GOT3 (cell line): ENCODE data around the gene DNAJC10.
A peak's percentile ranks its signal among the peaks of the same experiment; 100 is the strongest.
"Not testable (repeated sequence)": the region's sequence is repeated elsewhere in the genome, so short reads cannot be mapped to it uniquely, and the experiment has no call there.

Source experiments
- DNase-seq: peaks from one replicate; lab custom pipeline; 2025; ENCODE audit warnings: mixed read lengths; lab: John Stamatoyannopoulos, UW

DNAJC10 gene

GRCh38 chr2:182715892-182716649 lies at the start of gene DNAJC10:
Gene DNAJC10, plus strand, starts transcription at chr2:182716257. Its CDS starts 1,830 bp downstream, at chr2:182718087.
- DNase-seq: peak; percentile 81

DNA sequence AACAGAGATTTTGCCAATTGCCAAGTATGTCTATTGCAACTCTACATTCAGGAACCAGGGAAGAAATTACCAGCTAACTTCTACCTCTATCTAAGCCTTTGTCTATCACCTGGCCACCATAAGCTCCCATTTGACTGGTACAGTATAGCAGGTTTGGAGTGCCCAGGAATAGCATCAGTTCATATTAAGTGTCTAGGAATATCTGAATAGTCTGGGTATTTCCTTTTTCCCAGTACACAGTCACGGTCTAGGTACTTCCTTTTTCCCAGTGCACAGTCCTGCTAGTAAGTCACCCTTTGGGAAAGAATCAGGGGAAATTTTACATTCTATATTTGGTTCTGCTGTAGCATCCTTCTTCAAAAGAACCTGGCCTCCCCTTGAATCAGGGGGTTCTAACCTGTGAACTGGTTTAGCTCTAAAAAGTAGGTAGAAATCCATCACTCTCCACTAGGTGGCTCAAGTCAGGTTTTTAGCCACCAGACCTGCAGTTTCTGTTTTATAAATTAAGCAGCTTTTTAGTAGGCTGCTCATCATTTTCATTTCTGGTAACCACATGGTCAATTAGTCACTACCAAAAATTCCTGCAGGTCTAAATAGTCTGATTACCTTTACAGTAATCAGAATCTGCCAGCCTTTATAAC lies 49.3 kb upstream of the DNAJC10 start:
- no peak for DNase-seq

DNA sequence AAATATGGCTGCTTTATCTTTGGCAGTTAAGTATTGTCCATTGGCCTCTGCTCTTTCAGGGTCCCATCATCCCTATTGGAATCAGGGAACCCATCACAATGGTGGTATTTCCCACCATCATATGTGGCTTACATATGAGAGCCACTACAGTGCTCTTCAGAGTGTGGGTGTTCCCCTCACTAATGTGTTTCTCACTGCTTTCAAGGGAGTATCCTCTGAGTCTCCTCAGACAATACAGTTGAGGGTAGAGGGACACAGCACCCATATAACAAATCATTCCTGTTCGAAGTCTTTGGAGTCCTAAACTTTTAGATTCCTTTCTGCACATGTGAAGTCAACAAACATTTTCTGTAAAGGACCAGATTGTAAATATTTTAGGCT lies 48.8 kb upstream of the DNAJC10 start:
- DNase-seq: no peak

DNA sequence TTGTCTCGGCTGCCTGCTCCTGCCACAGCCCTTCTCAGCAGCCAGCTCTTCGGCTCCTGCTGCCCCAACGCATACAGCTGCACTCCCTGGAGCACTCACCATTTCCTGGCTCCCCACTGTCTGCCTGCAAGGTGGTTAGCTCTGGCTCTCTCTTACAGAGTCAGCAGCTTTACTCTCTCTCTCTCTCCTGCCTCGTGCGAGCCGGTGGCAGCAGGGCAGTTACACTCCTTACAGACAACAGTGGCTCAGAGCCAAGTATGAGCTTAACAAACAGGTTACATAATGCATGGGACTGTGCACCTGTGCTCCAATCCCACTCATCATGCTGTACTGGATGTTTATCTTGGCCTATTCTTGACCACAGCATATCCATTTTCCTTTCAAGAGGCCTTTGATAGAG lies 47.4 kb upstream of the DNAJC10 start:
- no peak for DNase-seq

GRCh38 chr2:182672466-182673165 lies 43.4 kb upstream of the DNAJC10 start:
- DNase-seq: no peak

DNA sequence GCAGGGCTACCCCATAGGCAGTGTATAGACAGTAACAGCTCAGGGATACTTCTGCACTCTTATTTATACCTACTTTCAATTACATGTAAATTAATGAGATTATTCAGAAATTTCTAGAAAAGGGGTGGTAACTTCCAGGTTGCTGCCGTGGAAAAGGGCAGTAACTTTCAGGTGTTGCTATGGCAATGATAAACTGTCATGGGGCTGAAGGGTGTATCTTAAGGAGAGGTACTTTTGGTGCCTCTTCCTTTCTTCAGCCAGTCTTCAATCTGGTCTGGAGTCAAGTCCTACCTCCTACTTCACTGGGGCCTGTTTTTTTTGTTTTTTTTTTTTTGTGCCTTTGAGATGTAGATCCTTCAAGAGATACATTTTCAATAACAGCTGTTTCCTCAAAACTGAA lies 35.2 kb upstream of the DNAJC10 start:
- no peak for DNase-seq

- no peak for DNase-seq
Observed at GRCh38 chr2:182682210-182682609, 33.8 kb upstream of the DNAJC10 start.

DNA sequence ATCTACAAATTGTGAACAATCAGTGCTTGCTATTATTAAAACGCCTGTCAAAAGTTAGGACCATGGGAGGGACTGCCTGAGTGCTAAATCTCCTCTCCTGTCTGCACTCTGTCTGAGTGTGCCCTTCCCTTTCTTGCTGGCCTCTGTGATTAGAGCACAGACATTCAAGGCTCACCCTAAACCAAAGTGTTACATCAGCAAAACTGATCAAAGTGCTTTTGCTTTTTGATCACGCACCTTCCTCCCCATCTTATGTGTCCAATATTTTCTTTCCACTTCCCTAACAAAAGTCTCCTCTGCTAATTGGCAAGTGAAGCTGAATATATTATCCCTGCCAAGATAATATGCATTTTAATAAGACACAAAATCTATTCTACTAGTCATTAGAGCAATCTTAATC lies 30.5 kb upstream of the DNAJC10 start:
- no peak for DNase-seq

DNA sequence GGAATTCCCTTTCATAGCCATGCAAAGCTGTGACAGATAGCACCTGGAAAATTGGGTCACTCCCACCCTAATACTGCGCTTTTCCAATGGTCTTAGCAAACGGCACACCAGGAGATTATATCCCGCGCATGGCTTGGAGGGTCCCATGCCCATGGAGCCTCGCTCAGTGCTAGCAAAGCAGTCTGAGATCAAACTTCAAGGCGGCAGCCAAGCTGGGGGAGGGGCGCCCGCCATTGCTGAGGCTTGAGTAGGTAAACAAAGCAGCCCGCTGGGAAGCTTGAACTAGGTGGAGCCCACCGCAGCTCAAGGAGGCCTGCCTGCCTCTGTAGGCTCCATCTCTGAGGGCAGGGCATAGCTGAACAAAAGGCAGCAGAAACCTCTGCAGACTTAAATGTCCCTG lies 29.3 kb upstream of the DNAJC10 start:
- not testable (repeated sequence) for DNase-seq

- no peak for DNase-seq
Observed at GRCh38 chr2:182694189-182694588, 21.9 kb upstream of the DNAJC10 start.

DNA sequence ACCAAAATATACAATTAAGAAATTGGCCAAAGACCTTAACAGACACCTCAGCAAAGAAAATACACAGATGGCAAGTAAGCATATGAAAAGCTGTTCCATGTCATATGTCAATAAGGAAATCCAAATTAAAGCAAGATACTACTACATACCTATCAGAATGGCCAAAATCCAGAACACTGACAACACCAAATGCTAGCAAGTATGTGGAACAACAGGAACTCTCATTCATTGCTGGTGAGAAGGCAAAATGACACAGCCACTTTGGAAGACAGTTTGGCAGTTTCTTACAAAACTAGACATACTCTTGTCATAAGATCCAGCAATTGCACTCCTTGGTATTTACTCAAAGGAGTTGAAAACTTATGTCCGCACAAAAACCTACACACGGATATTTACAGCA lies 20.3 kb upstream of the DNAJC10 start:
- no peak for DNase-seq

DNA sequence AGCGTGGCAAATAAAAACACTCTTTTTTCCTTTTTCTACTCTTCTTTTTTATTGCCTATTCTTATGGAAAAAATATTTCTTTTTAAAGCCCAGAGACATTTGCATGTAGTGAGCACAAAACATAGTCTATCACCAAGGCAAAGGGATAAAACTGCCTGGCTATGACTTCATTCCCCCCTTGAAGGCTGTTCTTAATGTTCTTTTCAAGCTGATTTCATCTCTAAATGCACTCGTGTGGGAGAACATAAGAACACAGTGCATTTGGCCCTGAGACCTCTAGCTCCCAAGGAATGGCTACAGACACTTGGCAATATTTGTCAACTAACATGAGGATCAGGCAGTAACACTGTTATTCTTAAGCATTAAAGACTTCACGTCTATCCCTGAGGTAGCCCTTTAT lies 17.4 kb upstream of the DNAJC10 start:
- no peak for DNase-seq

DNA sequence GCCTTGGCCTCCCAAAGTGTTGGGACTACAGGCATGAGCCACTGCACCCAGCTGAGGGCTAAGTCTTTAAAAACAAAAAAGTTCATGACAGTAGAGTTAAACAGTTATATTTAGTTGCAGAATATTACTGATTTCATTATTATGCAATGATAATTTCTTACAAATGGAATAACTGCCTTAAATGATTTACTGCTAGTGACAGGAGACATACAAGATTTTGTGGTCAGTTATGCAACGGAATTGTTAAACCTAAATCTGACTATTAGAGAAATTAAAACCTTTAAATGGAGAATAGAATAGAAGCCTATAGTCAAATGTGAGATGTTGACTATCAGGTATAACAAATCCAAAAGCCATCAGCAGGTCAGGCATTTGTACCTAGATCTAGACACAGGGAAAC lies 10.3 kb upstream of the DNAJC10 start:
- DNase-seq: no peak

- DNase-seq: no peak
Observed at GRCh38 chr2:182706751-182707150, 9.3 kb upstream of the DNAJC10 start.

GRCh38 chr2:182713601-182714000 lies 2.5 kb upstream of the DNAJC10 start:
- DNase-seq: no peak

DNA sequence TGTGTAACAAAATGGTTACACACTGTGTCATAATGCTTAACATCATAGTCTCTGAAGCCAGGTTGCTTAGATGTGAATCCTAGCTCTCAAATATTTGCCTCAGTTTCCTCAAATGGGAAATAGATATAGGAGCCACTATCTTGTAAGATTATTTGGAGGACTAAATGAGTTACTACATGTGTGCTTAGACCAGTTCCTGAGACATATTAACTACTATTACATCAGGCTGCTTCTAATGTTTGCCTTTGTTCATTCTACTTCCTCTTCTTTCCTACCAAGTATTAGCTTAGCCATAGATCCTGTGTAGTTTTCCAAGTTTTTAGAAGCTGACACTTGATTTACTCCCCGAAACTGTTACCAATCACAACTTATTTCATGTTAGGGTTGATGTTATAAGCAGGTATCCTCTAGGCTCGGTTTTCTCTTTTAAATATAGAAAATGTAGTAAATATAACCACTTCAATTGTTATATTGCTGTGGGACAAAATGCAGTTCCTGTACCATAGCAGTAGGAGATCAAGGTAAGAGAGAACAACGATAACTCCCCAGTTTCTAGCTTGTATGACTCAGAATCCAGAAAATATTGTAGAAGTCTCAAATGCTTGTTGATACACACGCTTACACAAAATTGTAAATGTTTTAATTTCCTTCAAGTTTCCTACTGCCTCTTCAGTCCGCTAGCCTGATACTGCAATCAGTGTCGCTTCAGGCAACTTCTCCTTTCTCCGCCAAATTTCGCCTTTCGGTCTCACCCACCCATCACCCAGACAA lies 751 bp upstream of the DNAJC10 start:
- no peak for DNase-seq

DNA sequence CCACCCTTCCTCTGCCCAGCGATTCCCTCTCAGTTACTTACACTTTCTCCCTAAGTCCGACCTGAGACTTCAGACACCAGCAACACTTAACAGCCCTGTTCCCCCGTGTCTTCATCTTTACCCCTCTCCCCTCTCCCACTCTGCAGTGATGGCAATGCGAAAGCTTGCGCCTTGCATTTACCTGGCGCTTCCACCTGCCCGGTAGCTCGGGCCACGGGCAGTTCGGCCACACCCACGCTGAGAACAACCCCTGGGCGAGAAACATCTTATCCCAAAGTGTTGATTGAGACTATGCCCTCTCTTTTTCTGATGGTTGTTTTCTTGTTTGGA lies 558 bp downstream of the DNAJC10 start:
- DNase-seq: no peak

DNA sequence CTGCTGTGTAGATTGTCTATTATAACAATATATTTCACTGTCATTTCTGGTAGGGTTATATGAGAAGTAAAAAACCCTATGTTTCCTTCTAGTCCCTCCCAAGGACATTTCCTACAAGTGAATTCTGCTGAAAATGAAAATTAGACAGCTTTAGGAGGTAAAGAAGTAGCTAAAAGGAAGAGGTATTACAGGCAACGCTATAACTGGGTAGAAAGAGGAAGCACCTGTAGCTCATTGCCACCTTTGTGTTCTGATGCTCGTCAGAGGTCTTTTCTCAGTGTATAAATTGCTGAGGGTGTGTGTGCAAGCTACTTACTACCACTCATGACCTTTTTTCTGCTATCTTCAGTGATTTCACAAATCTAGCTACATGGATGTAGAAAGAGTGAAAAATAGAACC lies 1.4 kb downstream of the DNAJC10 start:
- no peak for DNase-seq

DNA sequence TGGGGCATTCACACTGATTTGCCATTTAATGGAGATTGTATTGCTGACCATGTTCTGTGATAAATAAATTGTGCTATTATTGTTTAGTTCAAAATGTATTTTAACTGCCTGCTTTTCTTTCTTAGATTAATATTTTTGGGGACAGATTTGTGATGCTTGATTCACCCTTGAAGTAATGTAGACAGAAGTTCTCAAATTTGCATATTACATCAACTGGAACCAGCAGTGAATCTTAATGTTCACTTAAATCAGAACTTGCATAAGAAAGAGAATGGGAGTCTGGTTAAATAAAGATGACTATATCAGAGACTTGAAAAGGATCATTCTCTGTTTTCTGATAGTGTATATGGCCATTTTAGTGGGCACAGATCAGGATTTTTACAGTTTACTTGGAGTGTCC lies 1.8 kb downstream of the DNAJC10 start:
- DNase-seq: no peak

GRCh38 chr2:182718459-182718858 lies 2.4 kb downstream of the DNAJC10 start:
- DNase-seq: no peak

GRCh38 chr2:182719116-182719515 lies 3.1 kb downstream of the DNAJC10 start:
- not testable (repeated sequence) for DNase-seq

DNA sequence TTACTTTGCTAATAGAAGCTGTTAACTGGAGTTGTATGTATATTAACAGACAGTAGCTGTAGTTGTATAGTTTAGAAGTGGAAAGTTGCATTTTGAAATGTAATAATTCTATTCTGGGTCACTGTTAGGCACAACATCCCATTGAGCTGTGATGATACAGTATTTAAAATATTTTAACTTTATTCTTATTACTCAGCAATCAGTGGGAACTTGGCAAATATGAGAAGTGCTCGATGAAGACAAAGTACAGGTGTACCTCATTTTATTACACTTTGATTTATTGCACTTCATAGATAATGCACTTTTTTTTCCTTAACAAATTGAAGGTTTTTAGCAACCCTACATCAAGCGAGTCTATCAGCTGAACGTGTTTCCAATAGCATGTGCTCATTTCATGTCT lies 8.6 kb downstream of the DNAJC10 start:
- DNase-seq: no peak

DNA sequence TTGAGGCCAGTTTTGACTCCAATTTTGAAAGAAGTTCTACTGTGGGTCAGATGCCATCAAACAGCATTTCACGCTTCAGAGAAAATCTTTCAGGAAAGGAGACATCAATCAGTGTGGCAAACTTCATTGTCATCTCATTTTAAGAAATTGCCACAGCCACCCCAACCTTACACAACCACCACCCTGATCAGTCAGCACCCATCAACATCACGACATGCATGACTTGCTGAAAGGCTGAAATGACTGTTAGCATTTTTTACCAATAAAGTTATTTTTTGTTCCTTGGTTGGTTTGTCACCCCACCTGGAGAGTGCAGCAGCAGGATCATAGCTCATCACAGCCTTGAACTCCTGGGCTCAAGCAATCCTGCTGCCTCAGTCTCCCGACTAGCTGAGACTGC lies 10.4 kb downstream of the DNAJC10 start:
- DNase-seq: no peak
